ENCODE results near the gene SCYL2.
"Not testable (repeated sequence)": the region's sequence is repeated elsewhere in the genome, so short reads cannot be mapped to it uniquely, and the experiment has no call there.

SCYL2 gene

DNA sequence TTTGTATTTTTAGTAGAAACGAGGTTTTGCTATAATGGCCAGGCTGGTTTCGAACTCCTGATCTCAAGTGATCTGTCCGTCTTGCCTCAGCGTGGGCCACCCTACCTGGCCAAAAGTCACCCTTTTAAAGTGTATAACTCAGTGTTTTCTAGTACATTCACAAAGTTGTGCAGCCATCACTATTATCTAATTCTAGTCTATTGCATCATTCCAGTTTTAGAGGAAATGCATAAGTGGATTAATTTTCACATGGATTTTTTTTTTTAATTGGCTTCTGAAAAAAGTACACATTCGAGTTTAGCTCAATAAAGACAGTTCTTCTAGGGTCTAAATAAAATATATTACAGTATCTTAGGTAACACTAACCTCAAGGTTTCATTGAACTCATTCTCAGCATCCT is 3.8 kb upstream of the SCYL2 start:
- no peak for DNase-seq (ENCODE audit: low read depth, low spot score)
- Histone ChIP-seq H3K4me3 (ENCODE audit: low read length) (no peak overlapping the region), H3K4me1 (ENCODE audit: control insufficient read depth, insufficient read depth, low read length) (no peaks in the 10 kb centered on the region), H3K27ac (ENCODE audit: low read length) (no peak overlapping the region), H3K36me3 (ENCODE audit: control insufficient read depth, insufficient read depth, low read length) (no peaks in the 10 kb centered on the region), H3K9me3 (ENCODE audit: control insufficient read depth, insufficient read depth, low read length) (no peaks in the 10 kb centered on the region), H3K27me3 (ENCODE audit: control insufficient read depth, insufficient read depth, low read length) (no peaks in the 10 kb centered on the region)
- no CpG with 5 or more reads among the region's 5 CpGs for WGBS (ENCODE audit: insufficient coverage, insufficient read length)

DNA sequence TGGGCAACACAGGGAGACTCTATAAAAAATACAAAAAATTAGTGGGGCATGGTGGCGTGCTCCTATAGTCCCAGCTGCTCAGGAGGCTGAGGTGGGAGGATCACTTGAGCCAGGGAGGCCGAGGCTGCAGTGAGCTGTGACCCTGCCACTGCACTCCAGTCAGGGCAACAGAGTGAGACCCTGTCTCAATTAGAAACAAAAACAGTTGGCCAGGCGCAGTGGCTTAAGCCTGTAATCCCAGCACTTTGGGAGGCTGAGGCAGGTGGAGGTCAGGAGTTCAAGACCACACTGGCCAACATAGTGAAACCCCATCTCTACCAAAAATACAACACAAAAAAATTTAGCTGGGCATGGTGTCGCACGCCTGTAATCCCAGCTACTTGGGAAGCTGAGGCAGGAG is 1.9 kb upstream of the SCYL2 start:
- H3K9me3 ChIP-seq (ENCODE audit: control insufficient read depth, insufficient read depth, low read length); H3K36me3 ChIP-seq (ENCODE audit: control insufficient read depth, insufficient read depth, low read length); H3K27ac ChIP-seq (ENCODE audit: low read length); H3K27me3 ChIP-seq (ENCODE audit: control insufficient read depth, insufficient read depth, low read length); H3K4me1 ChIP-seq (ENCODE audit: control insufficient read depth, insufficient read depth, low read length); H3K4me3 ChIP-seq (ENCODE audit: low read length); DNase-seq (ENCODE audit: low read depth, low spot score): not testable (repeated sequence)
- WGBS (ENCODE audit: insufficient coverage, insufficient read length) = no CpG with 5 or more reads among the region's 5 CpGs

DNA sequence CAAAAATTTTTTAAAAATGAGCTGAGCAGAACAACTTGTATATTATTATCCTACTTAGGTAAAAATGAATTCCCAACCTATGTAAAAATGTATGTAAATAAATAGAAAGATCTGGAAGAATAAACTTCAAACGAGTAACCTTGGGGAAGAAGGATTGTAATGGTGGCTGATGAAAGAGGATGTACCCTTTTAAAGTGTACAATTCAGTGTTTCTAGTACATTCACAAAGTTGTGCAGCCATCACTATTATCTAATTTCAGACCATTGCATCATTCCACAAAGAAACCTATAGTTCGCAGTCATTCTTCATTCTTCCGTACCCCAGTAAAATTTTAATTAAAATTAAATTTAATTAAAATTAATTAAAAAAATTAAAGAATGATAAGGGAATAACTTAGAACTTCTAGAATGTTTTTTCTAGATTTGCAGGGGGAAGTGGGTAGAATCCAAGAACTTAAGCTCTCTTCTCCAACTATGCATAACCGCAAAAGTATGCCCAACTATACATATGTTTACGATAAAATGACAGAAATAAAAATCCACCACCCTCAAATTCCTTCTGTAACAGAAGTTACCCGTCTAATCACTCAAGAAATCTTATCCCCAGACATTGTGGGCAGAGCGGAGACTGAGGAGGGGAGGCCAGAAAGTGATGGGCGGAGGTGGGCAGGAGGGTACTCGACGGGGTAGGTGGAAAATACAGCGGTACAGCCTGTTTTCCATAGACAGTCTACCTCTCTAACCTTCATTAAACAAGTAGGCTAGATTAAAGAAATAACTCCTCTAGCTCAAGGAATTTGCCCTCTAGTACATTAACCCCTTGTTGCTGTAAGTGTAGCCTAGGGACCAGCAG is 1.0 kb upstream of the SCYL2 start:
- DNase-seq (ENCODE audit: low read depth, low spot score) = no peak

DNA sequence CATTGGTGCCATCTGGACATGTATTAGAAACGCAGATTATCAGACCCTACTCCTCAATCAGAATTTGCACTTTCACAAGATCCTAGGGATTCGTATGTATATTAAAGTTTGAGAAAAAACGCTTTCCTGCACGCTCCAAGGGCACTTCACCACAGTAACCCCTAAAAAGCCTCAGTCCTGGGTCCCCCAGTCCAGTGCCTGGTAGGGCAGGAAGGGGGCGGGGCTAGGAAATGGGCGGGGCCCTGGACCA is 467 bp upstream of the SCYL2 start:
- Histone ChIP-seq H3K4me3 (ENCODE audit: low read length) (peak overlapping the region; percentile 93; the same call in 1 of the 2 replicates), H3K9me3 (ENCODE audit: control insufficient read depth, insufficient read depth, low read length) (no peaks in the 10 kb centered on the region), H3K27me3 (ENCODE audit: control insufficient read depth, insufficient read depth, low read length) (no peaks in the 10 kb centered on the region), H3K4me1 (ENCODE audit: control insufficient read depth, insufficient read depth, low read length) (no peaks in the 10 kb centered on the region), H3K36me3 (ENCODE audit: control insufficient read depth, insufficient read depth, low read length) (no peaks in the 10 kb centered on the region), H3K27ac (ENCODE audit: low read length) (no peak overlapping the region)
- no CpG with 5 or more reads among the region's 6 CpGs for WGBS (ENCODE audit: insufficient coverage, insufficient read length)
- DNase-seq (ENCODE audit: low read depth, low spot score) = no peak

More for the DNA sequence above, 1.0 kb upstream of the SCYL2 start:
- no peak overlapping the region for H3K27ac ChIP-seq (ENCODE audit: low read length)
- H3K36me3 ChIP-seq (ENCODE audit: control insufficient read depth, insufficient read depth, low read length) = no peaks in the 10 kb centered on the region
- no peaks in the 10 kb centered on the region for H3K27me3 ChIP-seq (ENCODE audit: control insufficient read depth, insufficient read depth, low read length)
- no peaks in the 10 kb centered on the region for H3K9me3 ChIP-seq (ENCODE audit: control insufficient read depth, insufficient read depth, low read length)
- 100% methylated on average over 2 of the region's 11 CpGs for WGBS (ENCODE audit: insufficient coverage, insufficient read length)
- peak overlapping the region; percentile 93; the same call in 1 of the 2 replicates for H3K4me3 ChIP-seq (ENCODE audit: low read length)
- H3K4me1 ChIP-seq (ENCODE audit: control insufficient read depth, insufficient read depth, low read length) = no peaks in the 10 kb centered on the region

DNA sequence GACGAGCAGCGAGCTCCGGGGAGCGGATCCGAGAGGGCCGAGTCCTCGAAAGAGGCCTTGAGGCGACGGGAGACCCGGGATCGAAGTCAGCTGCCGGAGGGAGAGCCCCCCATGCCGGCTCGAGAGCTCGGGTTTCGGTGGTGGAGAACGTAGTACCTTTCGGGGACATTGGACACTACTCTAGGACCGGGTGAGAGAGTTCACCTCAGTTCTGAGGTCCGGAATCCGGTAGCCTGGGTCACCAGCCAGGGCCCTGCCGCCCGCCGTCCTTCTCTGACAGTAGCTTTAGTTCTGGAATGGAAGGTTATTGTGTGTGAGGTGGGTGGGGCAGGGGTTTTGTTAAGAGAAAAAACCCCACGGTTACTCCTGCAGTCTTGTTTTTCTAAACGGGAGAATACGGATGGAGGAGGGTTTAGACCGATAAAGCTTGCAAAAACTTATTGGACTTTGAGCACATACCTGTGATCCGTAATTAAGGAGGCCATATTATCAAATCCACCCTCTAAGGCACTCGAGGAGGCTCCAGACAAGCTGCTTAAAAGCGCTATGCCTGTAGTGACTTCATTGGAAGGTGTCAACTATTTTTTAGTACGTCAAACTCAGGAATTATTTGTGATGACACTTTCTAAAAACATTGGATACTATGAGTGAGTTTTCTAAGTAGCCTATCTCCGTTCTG is 765 bp downstream of the SCYL2 start:
- no peaks in the 10 kb centered on the region for H3K4me1 ChIP-seq (ENCODE audit: control insufficient read depth, insufficient read depth, low read length)
- WGBS (ENCODE audit: insufficient coverage, insufficient read length) = no CpG with 5 or more reads among the region's 33 CpGs
- no peak for DNase-seq (ENCODE audit: low read depth, low spot score)
- no peaks in the 10 kb centered on the region for H3K9me3 ChIP-seq (ENCODE audit: control insufficient read depth, insufficient read depth, low read length)
- H3K27me3 ChIP-seq (ENCODE audit: control insufficient read depth, insufficient read depth, low read length) = no peaks in the 10 kb centered on the region
- no peaks in the 10 kb centered on the region for H3K36me3 ChIP-seq (ENCODE audit: control insufficient read depth, insufficient read depth, low read length)
- H3K27ac ChIP-seq (ENCODE audit: low read length) = no peak overlapping the region
- peak overlapping the region; percentile 93 for H3K4me3 ChIP-seq (ENCODE audit: low read length)

DNA sequence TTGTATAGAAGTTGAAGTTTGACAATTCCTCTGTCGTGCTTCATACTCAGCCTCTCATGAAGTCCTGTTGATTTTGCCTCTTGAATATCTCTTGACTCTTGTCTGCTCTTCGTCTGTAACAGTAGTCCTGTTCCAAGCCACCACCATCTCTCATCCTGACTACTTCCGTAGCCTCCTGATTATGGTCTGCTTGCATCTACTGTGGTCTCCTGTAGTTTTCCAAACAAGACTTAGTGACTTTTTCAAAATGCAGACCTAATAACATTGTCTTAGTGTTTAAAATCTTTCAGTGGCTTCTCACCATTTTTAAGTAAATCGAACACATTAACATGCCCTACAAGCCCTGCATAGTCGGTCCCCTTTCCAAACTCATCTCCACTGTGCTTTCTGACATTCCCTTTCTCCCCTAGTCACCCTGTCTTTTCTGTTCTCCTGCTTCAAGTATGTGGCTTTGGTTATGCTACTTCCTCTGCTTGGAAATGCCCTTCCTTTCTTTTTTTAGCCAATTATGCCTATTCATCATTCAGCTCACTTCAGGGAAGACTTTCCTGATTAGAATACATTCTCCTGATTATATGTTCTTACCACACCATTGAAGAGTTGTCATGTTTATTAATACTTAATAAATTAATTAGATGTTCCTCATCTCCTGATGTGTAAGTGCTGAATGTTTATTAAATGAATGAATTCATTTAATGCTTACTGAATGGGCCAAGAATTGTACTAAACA is 2.0 kb downstream of the SCYL2 start:
- H3K36me3 ChIP-seq (ENCODE audit: control insufficient read depth, insufficient read depth, low read length) = no peaks in the 10 kb centered on the region
- no peak overlapping the region for H3K4me3 ChIP-seq (ENCODE audit: low read length)
- H3K9me3 ChIP-seq (ENCODE audit: control insufficient read depth, insufficient read depth, low read length) = no peaks in the 10 kb centered on the region
- WGBS (ENCODE audit: insufficient coverage, insufficient read length) = no CpG with 5 or more reads among the region's 5 CpGs
- H3K27ac ChIP-seq (ENCODE audit: low read length) = no peak overlapping the region
- H3K4me1 ChIP-seq (ENCODE audit: control insufficient read depth, insufficient read depth, low read length) = no peaks in the 10 kb centered on the region
- no peak for DNase-seq (ENCODE audit: low read depth, low spot score)
- no peaks in the 10 kb centered on the region for H3K27me3 ChIP-seq (ENCODE audit: control insufficient read depth, insufficient read depth, low read length)

DNA sequence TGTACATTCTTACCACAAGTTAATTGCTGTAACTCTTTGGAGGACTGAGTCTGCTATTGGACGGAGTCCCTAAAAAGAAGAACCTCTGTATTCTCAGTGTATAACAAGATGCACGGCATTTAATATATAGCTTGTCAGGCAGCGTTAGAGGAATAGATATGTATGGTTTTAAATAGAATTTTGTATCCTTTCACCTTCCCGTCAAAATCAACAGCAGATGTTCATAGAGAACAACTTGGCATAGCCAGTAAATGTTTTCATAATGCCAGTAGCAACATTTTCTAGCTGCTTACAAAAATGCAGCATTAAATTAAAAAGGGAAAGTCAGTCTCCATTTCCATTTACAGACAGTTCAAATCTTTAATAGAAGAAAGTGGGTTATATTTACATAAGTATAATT is 6.8 kb downstream of the SCYL2 start:
- WGBS (ENCODE audit: insufficient coverage, insufficient read length) = no CpG with 5 or more reads among the region's 4 CpGs
- H3K4me1 ChIP-seq (ENCODE audit: control insufficient read depth, insufficient read depth, low read length) = no peaks in the 10 kb centered on the region
- DNase-seq (ENCODE audit: low read depth, low spot score) = no peak
- no peaks in the 10 kb centered on the region for H3K36me3 ChIP-seq (ENCODE audit: control insufficient read depth, insufficient read depth, low read length)
- H3K9me3 ChIP-seq (ENCODE audit: control insufficient read depth, insufficient read depth, low read length) = no peaks in the 10 kb centered on the region
- H3K27me3 ChIP-seq (ENCODE audit: control insufficient read depth, insufficient read depth, low read length) = no peaks in the 10 kb centered on the region
- no peak overlapping the region for H3K27ac ChIP-seq (ENCODE audit: low read length)
- H3K4me3 ChIP-seq (ENCODE audit: low read length) = no peak overlapping the region

DNA sequence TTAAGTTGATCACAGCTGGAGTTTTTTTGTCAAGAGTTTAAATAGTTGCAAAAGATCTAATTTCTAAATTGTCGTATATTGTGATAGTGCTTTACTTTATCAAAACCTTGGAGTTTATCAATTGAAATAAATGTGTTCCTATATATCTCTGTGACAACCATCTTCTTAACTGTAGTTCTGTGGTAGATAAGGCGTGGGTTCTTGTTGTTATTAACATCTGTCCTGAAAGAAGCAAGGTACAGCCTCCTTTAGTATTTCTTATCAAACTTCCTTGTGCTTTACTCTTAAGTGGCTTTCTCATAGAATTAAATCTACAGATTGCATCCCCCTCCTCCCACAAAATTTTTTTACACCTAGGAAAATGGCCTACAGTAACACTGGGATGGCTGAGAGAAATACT is 7.3 kb downstream of the SCYL2 start:
- Histone ChIP-seq H3K4me1 (ENCODE audit: control insufficient read depth, insufficient read depth, low read length) (0 out of 2 replicates have a peak, but pooled peaks cover 2% of the 10 kb centered on the region), H3K9me3 (ENCODE audit: control insufficient read depth, insufficient read depth, low read length) (no peaks in the 10 kb centered on the region), H3K27ac (ENCODE audit: low read length) (no peak overlapping the region), H3K27me3 (ENCODE audit: control insufficient read depth, insufficient read depth, low read length) (no peaks in the 10 kb centered on the region), H3K4me3 (ENCODE audit: low read length) (no peak overlapping the region), H3K36me3 (ENCODE audit: control insufficient read depth, insufficient read depth, low read length) (no peaks in the 10 kb centered on the region)
- WGBS (ENCODE audit: insufficient coverage, insufficient read length) = no CpG with 5 or more reads among the region's 2 CpGs
- no peak for DNase-seq (ENCODE audit: low read depth, low spot score)

DNA sequence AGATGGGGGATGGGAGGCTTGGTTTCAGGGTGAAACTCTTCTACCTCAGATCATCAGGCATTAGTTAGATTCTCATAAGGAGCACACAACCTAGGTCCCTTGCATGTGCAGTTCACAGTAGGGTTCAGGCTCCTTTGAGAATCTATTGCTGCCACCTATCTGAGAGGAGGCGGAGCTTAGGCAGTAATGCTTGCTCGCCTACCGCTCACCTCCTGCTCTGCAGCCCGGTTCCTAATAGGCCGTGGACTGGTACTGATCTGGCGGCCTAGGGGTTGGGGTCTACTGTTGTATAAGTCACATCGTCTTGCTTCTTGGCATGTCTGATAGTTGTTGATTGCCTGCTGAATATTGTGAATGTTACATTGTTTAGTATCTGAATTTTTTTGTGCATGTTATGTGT is 12.2 kb downstream of the SCYL2 start:
- H3K27me3 ChIP-seq (ENCODE audit: control insufficient read depth, insufficient read depth, low read length) = no peaks in the 10 kb centered on the region
- H3K4me3 ChIP-seq (ENCODE audit: low read length) = no peak overlapping the region
- H3K9me3 ChIP-seq (ENCODE audit: control insufficient read depth, insufficient read depth, low read length) = no peaks in the 10 kb centered on the region
- DNase-seq (ENCODE audit: low read depth, low spot score) = no peak
- no peak overlapping the region for H3K27ac ChIP-seq (ENCODE audit: low read length)
- no CpG with 5 or more reads among the region's 7 CpGs for WGBS (ENCODE audit: insufficient coverage, insufficient read length)
- H3K36me3 ChIP-seq (ENCODE audit: control insufficient read depth, insufficient read depth, low read length) = no peaks in the 10 kb centered on the region
- H3K4me1 ChIP-seq (ENCODE audit: control insufficient read depth, insufficient read depth, low read length) = 0 out of 2 replicates have a peak, but pooled peaks cover 2% of the 10 kb centered on the region

DNA sequence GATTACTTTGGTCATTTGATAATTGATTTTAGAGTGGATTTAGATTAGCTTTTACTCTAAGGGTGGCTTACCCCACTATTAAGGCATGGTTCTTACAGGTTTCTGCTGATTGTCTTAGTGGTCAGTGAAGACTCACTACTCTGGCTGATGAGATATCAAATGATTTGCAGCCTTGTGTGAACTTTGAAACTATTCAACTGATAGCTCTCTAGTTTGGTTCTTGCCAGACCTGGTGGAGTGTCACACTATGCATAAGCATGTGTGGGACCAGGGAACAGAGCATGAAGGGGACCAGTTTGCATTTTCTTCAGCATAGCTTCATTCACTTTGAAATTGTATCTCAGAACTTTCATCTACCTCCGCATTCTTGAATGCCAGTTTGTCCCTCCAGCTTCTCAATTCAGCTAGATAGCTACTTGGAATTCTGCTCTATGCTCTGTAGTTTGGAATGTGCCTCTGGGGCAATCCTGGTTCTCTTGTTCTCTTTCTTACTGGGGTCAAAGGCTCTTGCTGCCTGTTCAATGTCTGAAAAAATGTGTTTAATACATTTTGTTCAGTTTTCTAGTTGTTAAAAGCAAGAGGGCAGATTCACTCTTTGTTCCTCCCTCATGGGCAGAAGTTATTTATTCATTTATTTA is 12.7 kb downstream of the SCYL2 start:
- Histone ChIP-seq H3K36me3 (ENCODE audit: control insufficient read depth, insufficient read depth, low read length) (no peaks in the 10 kb centered on the region), H3K27ac (ENCODE audit: low read length) (no peak overlapping the region), H3K9me3 (ENCODE audit: control insufficient read depth, insufficient read depth, low read length) (no peaks in the 10 kb centered on the region), H3K27me3 (ENCODE audit: control insufficient read depth, insufficient read depth, low read length) (no peaks in the 10 kb centered on the region), H3K4me3 (ENCODE audit: low read length) (no peak overlapping the region), H3K4me1 (ENCODE audit: control insufficient read depth, insufficient read depth, low read length) (0 out of 2 replicates have a peak, but pooled peaks cover 2% of the 10 kb centered on the region)
- no CpG with 5 or more reads among the region's 1 CpG for WGBS (ENCODE audit: insufficient coverage, insufficient read length)
- DNase-seq (ENCODE audit: low read depth, low spot score) = no peak
